Measurements from ENCODE around the gene SLC37A1. TPM values are rescaled to one million over a fixed set of nuclear protein-coding genes. Genes with fewer than 3 reads are reported as not detected.

Gene SLC37A1
- total and polyA plus RNA-seq, 9 of the 15 experiments (the other 6 are each of a cell fraction or from before 2014, with no cell fraction given) = 0.06 to 3.4 (median 0.40) TPM

GRCh38 chr21:42541618-42542017 lies 28.0 kb downstream of the SLC37A1 start (continued):
- TF ChIP-seq ZNF318 (IDR thresholded peaks at IDR 0.05; ENCODE audit: borderline replicate concordance in 1 of 2, low read depth in 1 of 2) = no peak
- TF ChIP-seq ZKSCAN3 (CRISPR knock-in tag; IDR thresholded peaks at IDR 0.05) = no peak
- TF ChIP-seq ARID4B (CRISPR knock-in tag; IDR thresholded peaks at IDR 0.05) = no peak
- TF ChIP-seq PHTF2 (CRISPR knock-in tag; IDR thresholded peaks at IDR 0.05) = no peak
- TF ChIP-seq TGIF2 (CRISPR knock-in tag; IDR thresholded peaks at IDR 0.05) = no peak
- no peak for TF ChIP-seq EHMT2 (IDR thresholded peaks at IDR 0.05)
- TF ChIP-seq CEBPB (tag; IDR thresholded peaks at IDR 0.05) = peak; percentile 61
- peak; percentile 73 for TF ChIP-seq ZNF121 (CRISPR knock-in tag; conservative IDR thresholded peaks at IDR 0.05)
- TF ChIP-seq HDAC8 (tag; IDR thresholded peaks at IDR 0.05) = no peak
- no peak for TF ChIP-seq ZNF79 (CRISPR knock-in tag; IDR thresholded peaks at IDR 0.05; ENCODE audit: low read depth)
- TF ChIP-seq POLR2H (tag; IDR thresholded peaks at IDR 0.05; ENCODE audit: low read depth) = no peak
- no peak for TF ChIP-seq ZNF197 (CRISPR knock-in tag; IDR thresholded peaks at IDR 0.05; ENCODE audit: low read depth)
- TF ChIP-seq ZNF77 (CRISPR knock-in tag; IDR thresholded peaks at IDR 0.05) = no peak
- TF ChIP-seq UBTF (IDR thresholded peaks at IDR 0.05; ENCODE audit: borderline replicate concordance in 1 of 2, low read depth in 2 of 2, low read length in 2 of 2) = no peak
- TF ChIP-seq BCOR (IDR thresholded peaks at IDR 0.05) = peak; percentile 64

All from K562 (cell line).